Astrocyte (in vitro differentiated cells and primary cell): Measurements from ENCODE around the gene KIF7. TPM values are rescaled to one million over a fixed set of nuclear protein-coding genes. Genes with fewer than 3 reads are reported as not detected.

ENCODE experiments used
- DNase-seq: peaks from one replicate; pipeline ENCODE4 v3.0.0-alpha.2; 2010; ENCODE audit warnings: low read depth
- FAIRE-seq: peaks from 2 replicates; lab custom pipeline; 2011; peaks lifted over from hg19 to GRCh38; lab: Jason Lieb, UNC
- H2AFZ ChIP-seq: 2 replicates; pipeline ENCODE4 v1.6.0; 2012; ENCODE audit warnings: low read depth, low read length, inconsistent platforms
- H3K27ac ChIP-seq: 2 replicates; pipeline ENCODE4 v1.5.1; 2011; ENCODE audit warnings: low read depth, low read length, inconsistent platforms
- H3K27me3 ChIP-seq: 2 replicates; pipeline ENCODE4 v1.6.0; 2011; ENCODE audit warnings: low read length, inconsistent platforms; ENCODE audit not compliant: insufficient read depth
- H3K36me3 ChIP-seq: 2 replicates; pipeline ENCODE4 v1.5.1; 2011; ENCODE audit warnings: low read length, inconsistent platforms; ENCODE audit not compliant: insufficient read depth
- H3K4me1 ChIP-seq: 2 replicates; pipeline ENCODE4 v1.5.1; 2011; ENCODE audit warnings: low read length, inconsistent platforms; ENCODE audit not compliant: insufficient read depth
- H3K4me2 ChIP-seq: 2 replicates; pipeline ENCODE4 v1.6.0; 2012; ENCODE audit warnings: low read length, inconsistent platforms
- H3K4me3 ChIP-seq: 2 replicates; pipeline ENCODE4 v1.5.1; 2011; ENCODE audit warnings: low read depth, mild to moderate bottlenecking, low read length, inconsistent platforms; ENCODE audit not compliant: insufficient read depth
- H3K79me2 ChIP-seq: 2 replicates; pipeline ENCODE4 v1.6.0; 2012; ENCODE audit warnings: mild to moderate bottlenecking, low read length, inconsistent platforms; ENCODE audit not compliant: insufficient read depth
- H3K9ac ChIP-seq: 2 replicates; pipeline ENCODE4 v1.6.0; 2012; ENCODE audit warnings: mild to moderate bottlenecking, low read length, inconsistent platforms
- H3K9me3 ChIP-seq: 2 replicates; pipeline ENCODE4 v1.5.1; 2012; ENCODE audit warnings: low read depth, mild to moderate bottlenecking, low read length, inconsistent platforms; ENCODE audit not compliant: insufficient read depth
- H4K20me1 ChIP-seq: 2 replicates; pipeline ENCODE4 v1.6.0; 2012; ENCODE audit warnings: low read length, inconsistent platforms; ENCODE audit not compliant: insufficient read depth
- H3K27ac Mint-ChIP-seq: one replicate; pipeline ENCODE4 v1.8.0; 2021; ENCODE audit warnings: mild to moderate bottlenecking, mixed read lengths; ENCODE audit not compliant: unreplicated experiment
- H3K27me3 Mint-ChIP-seq: one replicate; pipeline ENCODE4 v1.8.0; 2021; ENCODE audit warnings: low read depth, mixed read lengths; ENCODE audit not compliant: unreplicated experiment
- H3K36me3 Mint-ChIP-seq: one replicate; pipeline ENCODE4 v1.8.0; 2021; ENCODE audit warnings: low read depth, mixed read lengths; ENCODE audit not compliant: unreplicated experiment
- H3K4me1 Mint-ChIP-seq: one replicate; pipeline ENCODE4 v1.8.0; 2021; ENCODE audit warnings: low read depth, mixed read lengths; ENCODE audit not compliant: unreplicated experiment
- H3K4me3 Mint-ChIP-seq: one replicate; pipeline ENCODE4 v1.8.0; 2021; ENCODE audit warnings: mild to moderate bottlenecking, moderate library complexity, mixed read lengths; ENCODE audit not compliant: unreplicated experiment
- H3K9me3 Mint-ChIP-seq: one replicate; pipeline ENCODE4 v1.8.0; 2021; ENCODE audit warnings: mild to moderate bottlenecking, mixed read lengths; ENCODE audit not compliant: unreplicated experiment
- CTCF ChIP-seq: IDR thresholded peaks from 2 replicates; pipeline ENCODE4 v1.5.1; 2011; ENCODE audit warnings: low read depth, mild to moderate bottlenecking, inconsistent platforms, low read length, moderate library complexity; ENCODE audit not compliant: insufficient read depth
- EZH2 ChIP-seq: IDR thresholded peaks from 2 replicates; pipeline ENCODE4 v1.6.1; 2012; ENCODE audit warnings: mild to moderate bottlenecking, low read length, inconsistent platforms; ENCODE audit not compliant: insufficient read depth
- total RNA-seq: library from RNA; stranded (reverse); gene quantifications from 2 replicates; pipeline ENCODE4 v1.2.1, GENCODE V29; 2021

Gene KIF7
- total RNA-seq, 1 donor from 2014 or later, result 5.1 TPM

GRCh38 chr15:89621547-89621946, 33.7 kb downstream of the KIF7 start:
- no peaks in the 10 kb centered on the region for H3K9me3 Mint-ChIP-seq
- H3K27me3 ChIP-seq, result no peaks in the 10 kb centered on the region
- H2AFZ ChIP-seq, result no peak overlapping the region
- no peak overlapping the region for H3K4me2 ChIP-seq
- DNase-seq (no peak), FAIRE-seq (no peak)
- H3K27ac ChIP-seq, result no peak overlapping the region
- TF ChIP-seq CTCF (no peak), EZH2 (no peak)
- H3K79me2 ChIP-seq, result no peaks in the 10 kb centered on the region
- H4K20me1 ChIP-seq, result no peaks in the 10 kb centered on the region
- no peak overlapping the region for H3K4me3 Mint-ChIP-seq
- H3K9me3 ChIP-seq, result no peaks in the 10 kb centered on the region
- no peak overlapping the region for H3K9ac ChIP-seq
- H3K36me3 Mint-ChIP-seq, result peaks cover 14% of the 10 kb centered on the region
- H3K27ac Mint-ChIP-seq, result no peak overlapping the region
- H3K4me3 ChIP-seq, result no peak overlapping the region
- no peaks in the 10 kb centered on the region for H3K27me3 Mint-ChIP-seq
- peaks cover 28% of the 10 kb centered on the region for H3K36me3 ChIP-seq
- H3K4me1 ChIP-seq, result no peaks in the 10 kb centered on the region
- H3K4me1 Mint-ChIP-seq, result no peaks in the 10 kb centered on the region

- FAIRE-seq, result no peak
- Histone ChIP-seq H3K27me3 (no peaks in the 10 kb centered on the region), H3K4me2 (no peak overlapping the region), H2AFZ (no peak overlapping the region), H3K79me2 (no peaks in the 10 kb centered on the region), H3K9ac (no peak overlapping the region), H3K4me1 (no peaks in the 10 kb centered on the region), H3K27ac (no peak overlapping the region), H3K4me3 (no peak overlapping the region), H3K36me3 (peaks cover 13% of the 10 kb centered on the region), H4K20me1 (no peaks in the 10 kb centered on the region), H3K9me3 (no peaks in the 10 kb centered on the region)
- TF ChIP-seq CTCF, result no peak
- TF ChIP-seq EZH2, result no peak
- Mint-ChIP-seq H3K9me3 (peaks cover 9% of the 10 kb centered on the region), H3K4me3 (no peak overlapping the region), H3K36me3 (peaks cover 7% of the 10 kb centered on the region), H3K27me3 (no peaks in the 10 kb centered on the region), H3K4me1 (peaks cover 2% of the 10 kb centered on the region), H3K27ac (no peak overlapping the region)
- no peak for DNase-seq
These were observed 39.0 kb downstream of the KIF7 start for GRCh38 chr15:89616228-89616627.

- H3K4me3 Mint-ChIP-seq, result no peak overlapping the region
- no peak overlapping the region for H3K27ac Mint-ChIP-seq
- H3K4me2 ChIP-seq, result no peak overlapping the region
- no peak for DNase-seq
- TF ChIP-seq CTCF (no peak), EZH2 (no peak)
- H2AFZ ChIP-seq, result no peak overlapping the region
- peaks cover 13% of the 10 kb centered on the region for H3K36me3 ChIP-seq
- H3K9me3 Mint-ChIP-seq, result peaks cover 9% of the 10 kb centered on the region
- H3K4me1 Mint-ChIP-seq, result peaks cover 2% of the 10 kb centered on the region
- no peaks in the 10 kb centered on the region for H3K9me3 ChIP-seq
- FAIRE-seq, result no peak
- no peak overlapping the region for H3K9ac ChIP-seq
- no peaks in the 10 kb centered on the region for H3K27me3 Mint-ChIP-seq
- no peaks in the 10 kb centered on the region for H3K79me2 ChIP-seq
- no peaks in the 10 kb centered on the region for H3K27me3 ChIP-seq
- H4K20me1 ChIP-seq, result no peaks in the 10 kb centered on the region
- H3K4me3 ChIP-seq, result no peak overlapping the region
- peaks cover 7% of the 10 kb centered on the region for H3K36me3 Mint-ChIP-seq
- no peak overlapping the region for H3K27ac ChIP-seq
- no peaks in the 10 kb centered on the region for H3K4me1 ChIP-seq
These were observed 40.1 kb downstream of the KIF7 start for GRCh38 chr15:89615135-89615534.
